RWPE1 (cell line): ENCODE results near the gene FAM98B.

Experiments
- CTCF ChIA-PET: fragments of 350-600 bp; sonication (Branson Sonifier 250); formaldehyde crosslinking; extraction: SDS; loops from one replicate; lab custom pipeline; 2021; lab: Yijun Ruan, JAX
- POLR2A ChIA-PET: fragments of 400-600 bp; formaldehyde crosslinking; extraction: SDS; loops from one replicate; lab custom pipeline; 2020; ENCODE audit warnings: antibody characterized with exemption; ENCODE audit not compliant: low non-redundant PET; lab: Yijun Ruan, JAX
- DNase-seq: peaks from one replicate; pipeline ENCODE4 v3.0.0; 2012; ENCODE audit warnings: low spot score
- H3K27ac ChIP-seq: fragments of 450-650 bp; 2 replicates; pipeline ENCODE4 v1.5.1; 2017
- CTCF ChIP-seq: fragments of 450-650 bp; conservative IDR thresholded peaks from 2 replicates; pipeline ENCODE4 v1.5.1; 2017; ENCODE audit warnings: low read depth, mild to moderate bottlenecking

The FAM98B gene

DNA sequence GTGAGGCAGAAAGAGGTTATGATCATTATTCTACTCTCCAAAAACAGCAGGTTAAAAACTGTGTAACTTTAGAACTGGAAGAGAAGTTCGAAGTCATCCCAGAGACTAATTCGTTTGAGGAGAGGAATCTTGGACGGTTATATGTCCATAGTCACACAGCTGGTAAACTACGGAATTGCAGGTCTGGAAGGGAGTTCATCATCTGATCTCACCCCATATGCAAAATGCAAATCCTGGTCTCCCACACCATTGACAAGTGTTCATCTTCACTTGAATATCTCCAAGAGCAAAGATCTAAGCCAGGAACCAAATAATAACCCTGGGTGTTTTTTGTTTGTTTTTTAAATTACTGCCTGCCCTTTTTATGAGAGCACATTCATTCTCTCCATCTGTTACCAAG lies 53.1 kb downstream of the FAM98B start:
- CTCF ChIA-PET: interaction anchor here (0.6 to 0.8 kb wide), 3 partner anchors 17 to 184 kb away, joined by 4 to 9 read pairs (median 6); no protein-coding TSS in a partner anchor
- TF ChIP-seq CTCF: no peak
- POLR2A ChIA-PET: no interaction called here
- no peak overlapping the region for H3K27ac ChIP-seq
- DNase-seq: no peak

DNA sequence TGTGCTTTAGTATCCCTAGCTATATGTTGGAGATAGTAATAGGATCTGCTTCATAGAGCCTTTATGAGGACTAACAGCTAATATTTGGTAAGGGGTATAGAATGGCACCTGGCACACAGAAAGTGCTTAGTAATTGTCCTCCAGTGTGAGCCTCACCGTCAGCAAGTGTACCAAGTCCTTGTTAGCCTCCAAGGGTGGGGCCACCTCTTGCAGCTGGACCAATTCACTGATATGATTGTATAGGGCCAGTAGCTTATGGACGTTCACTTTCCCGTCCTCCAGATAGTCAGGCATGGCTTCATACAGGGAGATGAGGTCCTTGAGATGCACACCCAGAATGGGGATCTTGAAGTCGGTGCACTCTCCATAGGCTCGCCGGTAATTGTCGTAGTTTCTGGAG lies 53.6 kb downstream of the FAM98B start:
- ChIA-PET POLR2A (no interaction called here), CTCF (interaction anchor here (0.7 kb wide), 1 partner anchor 18 kb away, joined by 4 read pairs; no protein-coding TSS in a partner anchor)
- H3K27ac ChIP-seq: no peak overlapping the region
- no peak for DNase-seq
- no peak for TF ChIP-seq CTCF

DNA sequence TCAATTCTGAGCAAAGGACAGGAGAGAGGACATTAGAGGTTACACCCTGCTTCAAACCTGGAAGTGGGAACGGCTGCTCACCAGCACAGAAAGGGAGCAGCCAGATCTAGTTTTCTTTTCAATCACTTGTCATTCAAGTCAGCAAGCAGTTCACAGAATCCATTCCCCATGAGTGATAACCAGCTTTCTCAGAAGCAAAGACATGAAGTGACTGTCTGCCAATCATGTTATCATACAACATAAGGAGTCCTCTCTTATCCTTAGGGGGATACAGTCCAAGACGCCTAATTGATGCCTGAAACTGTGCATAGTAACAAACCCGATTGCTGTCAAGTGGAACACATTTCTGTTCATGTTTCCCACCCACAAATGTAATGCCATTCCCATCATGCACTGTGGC lies 54.7 kb downstream of the FAM98B start:
- no peak overlapping the region for H3K27ac ChIP-seq
- TF ChIP-seq CTCF: no peak
- no peak for DNase-seq
- ChIA-PET CTCF (no interaction called here), POLR2A (no interaction called here)

DNA sequence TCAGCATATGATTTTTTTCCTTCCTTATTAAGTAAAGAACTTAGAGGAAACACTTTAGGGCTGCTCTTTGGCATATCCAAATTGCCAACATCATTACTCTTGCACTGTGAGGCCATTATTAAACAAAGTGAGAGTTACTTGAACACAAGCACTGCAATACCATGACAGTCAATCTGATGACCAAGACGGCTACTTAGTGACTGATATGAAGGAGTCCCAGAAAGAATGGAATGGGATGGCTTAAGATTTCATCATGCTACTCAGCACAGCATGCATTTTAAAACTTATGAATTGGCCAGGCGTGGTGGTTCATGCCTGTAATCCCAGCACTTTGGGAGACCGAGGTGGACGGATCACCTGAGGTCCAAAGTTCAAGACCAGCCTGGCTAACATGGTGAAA lies 55.2 kb downstream of the FAM98B start:
- CTCF ChIA-PET: no interaction called here
- POLR2A ChIA-PET: no interaction called here
- no peak overlapping the region for H3K27ac ChIP-seq
- no peak for TF ChIP-seq CTCF
- no peak for DNase-seq

GRCh38 chr15:38512901-38513300 lies 59.0 kb downstream of the FAM98B start:
- H3K27ac ChIP-seq: no peak overlapping the region
- ChIA-PET POLR2A (no interaction called here), CTCF (interaction anchor here (1.2 kb wide), 1 partner anchor 51 kb away, joined by 4 read pairs; no protein-coding TSS in a partner anchor)
- DNase-seq: no peak
- TF ChIP-seq CTCF: no peak

GRCh38 chr15:38514601-38515000 lies 60.7 kb downstream of the FAM98B start:
- TF ChIP-seq CTCF: no peak
- ChIA-PET POLR2A (no interaction called here), CTCF (interaction anchor here (0.5 to 0.8 kb wide), 2 partner anchors 29 to 49 kb away, joined by 3 read pairs; no protein-coding TSS in a partner anchor)
- no peak overlapping the region for H3K27ac ChIP-seq
- DNase-seq: no peak

GRCh38 chr15:38516626-38517025 lies 62.7 kb downstream of the FAM98B start:
- TF ChIP-seq CTCF: no peak
- no peak overlapping the region for H3K27ac ChIP-seq
- ChIA-PET POLR2A (no interaction called here), CTCF (interaction anchor here (1.5 kb wide), 1 partner anchor 47 kb away, joined by 4 read pairs; the partner anchor contains the start of gene RASGRP1)
- DNase-seq: no peak
